GM12801 (cell line): ENCODE measurements around the gene SLC17A6.

ENCODE experiments used
- CTCF ChIP-seq: IDR thresholded peaks from one replicate; pipeline ENCODE4 v1.5.1; 2011; ENCODE audit warnings: control low read depth; ENCODE audit not compliant: insufficient read length; ENCODE audit errors: extremely low read depth

The SLC17A6 gene

GRCh38 chr11:22346282-22346681, 8.1 kb downstream of the SLC17A6 start:
- no peak for TF ChIP-seq CTCF

GRCh38 chr11:22347857-22348487, 9.8 kb downstream of the SLC17A6 start:
- TF ChIP-seq CTCF: no peak

GRCh38 chr11:22349491-22349890, 11.3 kb downstream of the SLC17A6 start:
- TF ChIP-seq CTCF: no peak

GRCh38 chr11:22359295-22359694, 21.1 kb downstream of the SLC17A6 start:
- TF ChIP-seq CTCF: no peak

- TF ChIP-seq CTCF: no peak
Measured at GRCh38 chr11:22371160-22371559, 33.0 kb downstream of the SLC17A6 start.

- no peak for TF ChIP-seq CTCF
Measured at GRCh38 chr11:22387126-22387525, 48.9 kb downstream of the SLC17A6 start.

- TF ChIP-seq CTCF: no peak
Measured at GRCh38 chr11:22389526-22390282, 51.5 kb downstream of the SLC17A6 start.
